AG04450 (cell line): Measurements from ENCODE around the gene TNFRSF6B. TPM values are rescaled to one million over a fixed set of nuclear protein-coding genes. Genes with fewer than 3 reads are reported as not detected.
A peak's percentile ranks its signal among the peaks of the same experiment; 100 is the strongest.

Experiments used
- CTCF ChIA-PET: fragments of 300-600, 350-600 bp; formaldehyde crosslinking; extraction: SDS; loops from one replicate; lab custom pipeline; 2022; ENCODE audit warnings: antibody characterized with exemption, inconsistent platforms; lab: Charles Lee
- POLR2A ChIA-PET: fragments of 350-600 bp; formaldehyde crosslinking; extraction: SDS; loops from one replicate; lab custom pipeline; 2021; ENCODE audit warnings: antibody characterized with exemption, inconsistent platforms; lab: Yijun Ruan, JAX
- DNase-seq: peaks from one replicate; pipeline ENCODE4 v3.0.0-alpha.2; 2011; ENCODE audit warnings: low read depth, low spot score
- H3K27ac ChIP-seq: one replicate; pipeline ENCODE4 v1.5.1; 2012; ENCODE audit warnings: low read depth, low read length, control low read depth
- H3K27me3 ChIP-seq: one replicate; pipeline ENCODE4 v1.6.0; 2012; ENCODE audit warnings: low read length; ENCODE audit not compliant: control insufficient read depth, insufficient read depth
- H3K4me3 ChIP-seq: 2 replicates; pipeline ENCODE4 v1.5.1; 2011; ENCODE audit warnings: mild to moderate bottlenecking, low read depth, low read length, control low read depth
- H3K9me3 ChIP-seq: 2 replicates; pipeline ENCODE4 v1.5.1; 2012; ENCODE audit warnings: low read length; ENCODE audit not compliant: control insufficient read depth, insufficient read depth
- CTCF ChIP-seq: IDR thresholded peaks from 2 replicates; pipeline ENCODE4 v1.5.1; 2011; ENCODE audit warnings: low read depth, low read length, control low read depth, inconsistent platforms
- polyA plus RNA-seq: library from polyadenylated mRNA; depleted of rRNA; stranded (reverse); fragments of >200 nt; gene quantifications from 2 replicates; pipeline ENCODE4 v1.2.3, GENCODE V29; 2011

TNFRSF6B gene
- polyA plus RNA-seq, 1 experiment: 2.5 TPM

GRCh38 chr20:63706852-63707557 is 10.6 kb downstream of the TNFRSF6B start:
- TF ChIP-seq CTCF: peak; percentile 30
- ChIA-PET CTCF (no interaction called here), POLR2A (interaction anchor here (0.5 to 2.3 kb wide), 7 partner anchors 9 to 250 kb away, joined by 3 to 15 read pairs (median 5); partner anchors contain the start of genes RTEL1, TPD52L2 and UCKL1)
- peak overlapping the region; percentile 81 for H3K4me3 ChIP-seq
- no peak overlapping the region for H3K27ac ChIP-seq
- DNase-seq: no peak
- no peaks in the 10 kb centered on the region for H3K27me3 ChIP-seq
- peaks cover 3% of the 10 kb centered on the region; the same call in 1 of the 2 replicates for H3K9me3 ChIP-seq

GRCh38 chr20:63707558-63708300 is 11.3 kb downstream of the TNFRSF6B start, which contains the start of the genes ARFRP1 and ZGPAT:
Gene ARFRP1 (minus strand): TSS chr20:63707976. CDS start chr20:63707091, 885 bp downstream.
Gene ZGPAT (plus strand): TSS chr20:63708039. CDS start chr20:63708581, 542 bp downstream.
- peaks cover 3% of the 10 kb centered on the region; the same call in 1 of the 2 replicates for H3K9me3 ChIP-seq
- peak within 1 kb of the TSS; percentile 81 for H3K4me3 ChIP-seq
- H3K27me3 ChIP-seq: no peaks in the 10 kb centered on the region
- ChIA-PET CTCF (interaction anchor here (0.5 kb wide), 1 partner anchor 15 kb away, joined by 3 read pairs; no protein-coding TSS in a partner anchor), POLR2A (interaction anchor here (0.5 to 2.3 kb wide), 11 partner anchors 9 to 250 kb away, joined by 3 to 15 read pairs (median 3); partner anchors contain the start of genes LIME1, RTEL1, TPD52L2 and UCKL1)
- TF ChIP-seq CTCF: no peak
- peak; percentile 16 for DNase-seq
- H3K27ac ChIP-seq: no peak within 1 kb of the TSS

- no peak for DNase-seq
- H3K27ac ChIP-seq: no peak overlapping the region
Measured at GRCh38 chr20:63708301-63709148, 12.1 kb downstream of the TNFRSF6B start.

GRCh38 chr20:63709149-63709527 is 12.7 kb downstream of the TNFRSF6B start:
- no peak overlapping the region for H3K27ac ChIP-seq
- DNase-seq: no peak
- peaks cover 5% of the 10 kb centered on the region for H3K9me3 ChIP-seq
- CTCF ChIA-PET: no interaction called here
- POLR2A ChIA-PET: interaction anchor here (2.3 kb wide), 1 partner anchor 51 kb away, joined by 9 read pairs; the partner anchor contains the start of gene RTEL1
- TF ChIP-seq CTCF: no peak
- H3K27me3 ChIP-seq: no peaks in the 10 kb centered on the region
- H3K4me3 ChIP-seq: peak overlapping the region; percentile 81

More at GRCh38 chr20:63708301-63709148, 12.1 kb downstream of the TNFRSF6B start:
- POLR2A ChIA-PET: interaction anchor here (0.6 to 2.3 kb wide), 8 partner anchors 10 to 249 kb away, joined by 3 to 15 read pairs (median 4); partner anchors contain the start of genes LIME1, RTEL1 and TPD52L2
- Histone ChIP-seq H3K9me3 (peaks cover 3% of the 10 kb centered on the region; the same call in 1 of the 2 replicates), H3K27me3 (no peaks in the 10 kb centered on the region), H3K4me3 (peak overlapping the region; percentile 81)
- CTCF ChIA-PET: interaction anchor here (0.5 kb wide), 1 partner anchor 15 kb away, joined by 3 read pairs; no protein-coding TSS in a partner anchor
- no peak for TF ChIP-seq CTCF
